GM21619 (cell line): ENCODE data around the gene ONECUT1.

Experiments used
- ATAC-seq: cut with Tn5 transposase; IDR thresholded peaks from one replicate; pipeline ENCODE4 v1.9.1; 2021; ENCODE audit not compliant: unreplicated experiment

Gene ONECUT1

DNA sequence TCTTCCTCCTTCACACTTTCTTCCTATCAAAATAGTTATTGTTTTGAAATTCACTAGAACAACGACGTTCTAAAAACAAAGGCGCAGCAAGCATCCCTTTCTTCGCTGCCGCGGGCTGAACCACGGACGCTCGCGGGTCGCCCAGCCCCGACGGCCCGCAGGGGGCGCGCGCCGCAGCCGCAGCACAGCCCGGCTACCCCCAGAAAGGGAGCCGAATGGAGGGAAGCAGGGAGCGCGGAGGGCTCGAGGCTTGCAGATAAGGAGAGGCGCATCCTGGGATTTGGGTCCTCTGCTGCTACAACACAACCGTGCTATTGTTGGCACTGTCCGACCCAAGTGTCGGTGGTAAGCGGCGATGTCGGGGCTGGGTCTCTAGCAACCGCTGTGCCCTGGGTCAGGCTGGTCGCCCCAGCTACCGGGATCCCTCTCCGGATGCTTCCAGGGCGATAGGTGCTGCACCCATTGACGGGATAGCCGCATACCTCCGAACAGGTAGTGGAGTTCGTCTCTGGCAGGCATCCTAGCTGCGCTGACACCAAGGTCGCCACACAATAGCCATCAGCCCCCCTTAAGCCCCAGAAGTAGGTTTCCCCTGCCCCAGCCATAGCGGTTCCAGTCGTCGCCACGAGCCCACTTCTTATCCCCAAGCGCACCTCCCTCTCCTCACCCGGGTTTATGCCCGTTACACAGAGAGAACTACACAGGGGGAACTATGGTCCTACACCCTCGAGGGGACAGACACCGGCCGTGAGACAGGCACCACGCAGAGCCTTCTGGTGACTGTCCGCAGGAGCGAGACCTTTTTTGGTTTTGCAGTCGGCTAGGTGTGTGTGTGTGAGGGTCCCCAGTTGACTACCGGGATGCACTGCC is 6.0 kb downstream of the ONECUT1 start:
- no peak for ATAC-seq

DNA sequence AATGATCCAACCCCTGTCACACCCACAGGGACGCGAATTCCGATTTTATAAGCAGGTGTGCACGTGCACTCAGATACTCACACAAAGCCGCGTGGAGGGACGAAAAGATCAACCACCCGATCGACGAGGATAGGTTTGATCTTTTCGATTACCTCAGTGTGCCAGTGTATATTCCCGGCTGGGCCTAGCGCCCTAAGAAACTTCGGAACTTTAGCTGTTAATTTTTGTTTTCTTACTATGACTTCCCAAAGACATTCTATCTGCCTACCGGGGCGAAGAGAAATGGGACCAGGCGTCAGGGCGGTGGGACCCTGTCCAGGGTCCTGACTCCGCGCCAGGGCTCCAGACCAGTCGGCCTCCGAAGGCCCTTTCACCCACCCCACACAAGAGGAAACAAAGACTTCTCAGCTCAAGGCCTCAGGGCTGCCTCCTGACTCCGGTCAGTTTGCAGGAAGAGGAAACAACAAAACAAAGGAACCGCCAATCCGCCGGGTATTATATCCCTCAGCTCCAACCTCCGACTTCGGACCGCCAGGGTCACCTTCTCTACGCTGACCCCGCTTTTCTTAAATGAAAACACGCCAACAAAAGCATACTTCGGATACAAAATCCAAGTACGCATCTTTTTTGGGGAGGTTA is 6.8 kb downstream of the ONECUT1 start:
- no peak for ATAC-seq

DNA sequence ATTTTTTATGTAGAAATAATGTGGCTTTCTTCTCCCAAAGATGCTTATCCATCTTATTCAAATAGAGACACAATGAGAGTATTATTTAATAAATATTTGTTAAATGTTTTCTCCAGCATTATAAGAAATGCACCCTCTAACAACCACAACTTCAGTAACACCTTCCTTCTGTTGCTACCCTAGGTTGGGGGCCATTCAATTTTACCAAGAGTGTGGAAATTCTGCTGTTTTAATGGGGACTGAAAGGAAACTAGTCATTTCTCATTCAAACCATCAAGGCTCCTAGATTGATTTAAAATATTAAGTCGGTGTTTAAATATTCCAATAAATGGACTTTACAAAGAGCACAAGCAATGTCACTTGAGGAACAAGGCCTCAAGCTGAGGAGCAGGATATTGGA is 7.6 kb downstream of the ONECUT1 start:
- no peak for ATAC-seq

DNA sequence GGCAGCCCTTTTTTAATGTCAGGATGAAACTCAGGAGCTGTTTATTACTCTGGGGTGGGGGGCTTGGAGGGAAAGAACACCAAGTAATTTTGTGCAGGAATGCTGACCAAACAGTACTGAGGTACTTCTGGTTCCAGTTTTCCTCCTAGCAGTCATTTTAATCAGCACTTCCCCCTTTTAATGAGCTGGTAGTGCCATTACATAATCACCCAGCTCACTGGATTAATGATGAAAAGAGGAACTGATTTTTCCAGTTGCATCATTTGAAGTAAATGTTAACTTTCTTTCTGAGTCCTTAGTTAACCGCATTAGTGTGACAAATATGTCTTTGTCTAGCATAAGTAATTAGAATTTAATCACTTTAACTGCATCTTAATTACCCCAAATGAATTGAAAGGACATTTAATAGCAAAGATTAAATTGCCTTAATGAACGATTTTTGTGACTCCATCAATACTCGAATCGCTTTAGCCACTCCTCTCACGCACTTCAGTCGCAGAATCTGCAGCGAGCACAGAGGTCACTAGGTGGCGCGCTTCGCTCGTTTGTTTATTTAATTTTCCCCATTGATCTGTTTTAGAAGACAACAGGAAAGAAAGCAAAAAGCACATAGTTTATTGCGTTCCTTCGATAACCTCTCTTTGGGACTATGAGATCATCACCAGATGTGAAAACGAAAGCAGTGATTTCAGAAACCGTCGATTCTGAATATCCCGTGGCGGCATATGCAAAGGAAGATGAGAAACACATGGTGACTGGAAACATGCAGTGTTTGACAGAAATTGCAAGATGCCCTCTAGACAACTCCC is 9.8 kb downstream of the ONECUT1 start:
- peak; percentile 76 for ATAC-seq

DNA sequence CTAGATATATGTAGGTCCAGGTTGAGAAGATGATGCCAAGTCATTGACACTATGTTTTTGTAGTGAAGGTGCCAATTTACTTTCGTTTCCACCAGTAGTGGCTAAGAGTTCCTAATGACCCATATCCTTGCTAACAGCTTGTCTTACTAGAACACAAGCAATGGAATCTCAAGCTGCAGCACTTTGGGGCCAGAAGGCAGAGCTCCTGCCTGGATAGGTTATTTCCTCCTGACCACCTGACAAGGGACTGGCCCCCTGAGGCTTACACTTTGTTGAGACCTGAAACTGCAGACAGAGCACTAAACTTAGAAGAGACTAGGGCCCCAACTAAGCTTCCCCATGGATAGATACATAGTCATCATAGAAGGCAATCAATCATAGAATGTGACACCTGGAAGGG is 11.7 kb downstream of the ONECUT1 start:
- ATAC-seq, result no peak

DNA sequence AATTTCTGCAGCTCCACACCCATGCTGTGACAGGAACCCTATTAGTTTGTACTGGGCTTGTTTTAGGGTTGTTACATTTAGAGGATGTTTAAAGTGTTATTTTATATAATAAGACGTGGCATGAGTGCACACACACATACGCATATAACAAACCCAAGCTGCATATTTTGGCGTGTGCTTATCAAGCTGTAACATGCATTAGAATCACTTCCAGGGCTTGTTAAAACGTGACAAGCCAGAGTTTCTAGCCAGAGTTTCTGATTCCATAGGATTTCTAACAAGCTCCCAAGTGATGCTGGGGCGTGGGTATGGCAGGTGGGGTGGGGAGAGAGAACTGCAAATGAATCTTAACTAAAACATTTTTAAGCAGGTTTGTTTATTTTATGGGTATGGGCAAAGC is 17.4 kb downstream of the ONECUT1 start:
- ATAC-seq, result no peak

DNA sequence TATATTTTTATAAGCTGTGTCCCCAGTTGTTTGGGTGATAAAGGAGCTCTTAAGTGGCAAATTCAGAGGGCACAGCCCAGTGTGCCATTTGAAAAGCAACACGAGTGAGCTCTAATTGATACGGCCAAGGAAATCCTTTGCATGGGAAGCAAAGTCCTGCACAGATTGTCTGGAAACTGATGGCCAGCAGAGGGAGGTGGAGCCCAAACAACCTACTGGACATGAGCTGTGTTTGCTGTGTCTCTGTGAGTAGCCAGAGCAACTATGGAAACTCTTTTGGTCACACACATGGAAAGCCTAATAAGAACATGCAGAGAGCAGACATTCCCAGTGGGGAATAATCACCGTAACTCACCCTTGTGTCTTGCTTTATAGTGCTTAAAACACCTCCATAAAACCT is 24.4 kb downstream of the ONECUT1 start:
- no peak for ATAC-seq

DNA sequence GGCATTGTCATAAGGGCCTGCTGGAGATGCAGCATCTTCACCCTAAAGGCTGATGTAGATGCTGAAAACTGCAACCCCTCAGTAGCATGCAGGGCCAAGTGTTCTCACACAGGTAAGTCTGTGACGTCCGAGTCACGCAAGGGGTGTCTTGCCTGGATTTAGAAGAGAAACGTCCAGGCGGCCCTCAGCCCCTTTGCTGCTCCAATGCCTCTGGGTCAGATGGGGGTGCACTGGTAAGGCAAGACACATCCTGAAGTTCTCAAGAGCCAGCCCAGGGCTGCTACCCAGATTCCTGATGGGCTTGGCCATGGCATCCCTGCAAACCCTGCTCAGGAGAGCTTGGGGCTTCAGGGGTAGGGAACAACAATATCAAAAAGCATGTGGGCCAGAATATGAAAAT is 25.4 kb downstream of the ONECUT1 start:
- ATAC-seq, result no peak

DNA sequence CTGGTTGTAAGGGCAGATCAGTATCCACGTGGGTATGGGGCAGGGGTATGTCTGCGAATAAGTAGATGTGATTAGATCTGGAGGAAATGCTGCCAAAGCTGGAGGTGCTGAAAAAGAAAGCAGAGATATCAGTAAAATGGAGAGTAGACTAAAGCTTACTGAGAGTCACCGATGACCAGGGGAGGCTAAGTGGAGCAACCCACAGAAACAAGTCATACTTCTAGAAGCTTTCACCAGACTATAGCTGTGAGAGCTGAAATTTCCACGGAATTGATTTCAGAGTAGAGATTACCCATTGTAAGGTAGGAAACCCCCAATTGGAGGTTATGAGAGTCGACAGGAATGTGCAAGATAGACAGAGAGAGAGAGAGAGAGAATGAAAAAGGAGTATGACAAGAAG is 27.5 kb downstream of the ONECUT1 start:
- ATAC-seq, result no peak

DNA sequence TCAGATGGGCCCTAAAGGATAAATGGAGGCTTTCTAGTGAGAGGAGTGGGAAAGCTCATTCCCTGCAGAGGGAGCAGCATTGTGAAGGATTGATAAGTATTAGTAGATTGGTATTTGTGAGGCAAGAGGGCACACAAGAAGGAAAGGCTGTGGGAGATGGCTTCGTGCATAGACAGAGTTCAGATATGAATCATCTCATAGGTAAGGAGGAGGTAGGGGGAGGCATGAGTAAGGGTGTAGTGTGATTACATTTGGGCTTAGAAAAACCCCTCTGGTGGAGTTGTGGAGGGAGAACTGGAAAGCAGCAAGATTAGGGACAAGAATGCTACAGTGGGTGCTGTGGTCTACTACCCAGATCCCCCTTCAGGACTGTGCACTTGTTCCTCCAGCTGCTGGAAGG is 29.6 kb downstream of the ONECUT1 start:
- no peak for ATAC-seq

DNA sequence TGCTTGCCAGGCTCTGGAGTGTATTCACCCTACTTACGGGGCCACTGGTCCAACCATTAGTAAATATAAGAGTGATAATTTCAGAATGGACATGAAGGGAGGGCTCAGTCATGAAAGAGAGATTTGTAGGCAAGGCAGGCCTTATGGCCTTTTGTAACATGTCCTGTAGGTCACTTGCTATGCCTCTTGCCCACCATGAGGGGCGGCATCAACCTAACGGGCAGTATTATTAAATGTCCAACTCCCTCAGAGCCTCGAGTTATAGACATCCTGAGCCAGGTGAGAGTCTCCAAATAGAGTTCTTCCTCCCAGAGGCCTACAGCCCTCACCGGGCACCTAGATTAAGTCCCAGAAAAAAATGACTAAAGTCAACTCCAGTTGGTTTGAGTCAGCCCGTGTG is 30.2 kb downstream of the ONECUT1 start:
- ATAC-seq, result no peak

DNA sequence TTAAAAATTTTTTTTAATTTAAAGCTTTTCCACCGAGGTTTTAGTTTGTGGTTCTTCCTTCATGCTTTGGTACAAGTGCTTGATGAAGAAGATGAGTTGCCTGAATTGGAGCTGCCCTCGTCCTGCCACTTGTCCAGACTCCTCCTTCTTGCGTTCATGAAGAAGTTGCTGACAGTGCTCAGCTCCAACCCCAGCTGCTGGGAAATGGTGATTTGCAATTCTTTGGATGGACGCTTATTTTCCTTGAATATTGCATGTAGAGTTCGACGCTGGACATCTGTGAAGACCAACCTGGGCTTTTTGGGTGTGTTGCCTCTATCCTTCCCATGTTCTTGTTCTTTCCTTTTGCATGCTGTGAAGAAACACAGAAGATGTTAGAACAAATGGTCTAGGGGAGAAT is 32.6 kb downstream of the ONECUT1 start:
- ATAC-seq, result no peak

DNA sequence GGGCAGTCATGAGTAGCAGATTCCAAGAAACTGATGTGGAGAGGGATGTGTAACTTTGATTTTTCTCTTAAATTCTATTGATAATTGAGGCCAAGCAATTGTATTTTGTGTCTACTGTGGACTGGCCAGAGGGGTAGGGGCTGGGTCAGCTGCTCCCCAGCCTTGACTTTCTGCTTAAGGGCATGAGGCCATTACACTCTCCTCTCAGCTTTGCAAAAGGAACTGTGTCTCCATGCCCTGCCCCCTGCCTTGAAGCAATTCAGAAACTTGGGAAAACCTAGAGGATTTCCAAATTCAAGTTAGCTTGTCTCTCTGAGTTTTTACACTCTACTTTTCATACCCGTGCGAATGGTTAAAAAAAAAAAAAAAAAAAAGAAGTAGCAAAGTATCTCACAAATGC is 38.6 kb downstream of the ONECUT1 start:
- ATAC-seq, result no peak

DNA sequence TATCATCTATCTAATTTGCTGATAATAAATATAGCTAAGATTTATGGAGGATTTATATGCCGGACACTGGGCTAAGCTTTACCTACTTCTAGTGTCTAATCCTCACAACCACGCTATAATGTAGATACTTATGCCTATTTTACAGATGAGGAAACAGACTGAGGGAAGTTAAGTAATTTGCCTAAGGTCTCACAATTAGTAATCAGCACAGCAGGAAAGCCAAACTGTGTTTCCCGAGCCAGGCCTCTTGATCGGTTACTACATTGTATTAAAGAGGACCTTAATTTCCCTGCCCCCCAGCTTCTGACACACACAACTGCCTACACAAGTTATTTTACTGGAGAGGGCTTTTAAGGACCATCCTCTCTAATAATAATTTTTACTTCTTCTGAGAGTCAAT is 40.9 kb downstream of the ONECUT1 start:
- ATAC-seq, result peak; percentile 65

DNA sequence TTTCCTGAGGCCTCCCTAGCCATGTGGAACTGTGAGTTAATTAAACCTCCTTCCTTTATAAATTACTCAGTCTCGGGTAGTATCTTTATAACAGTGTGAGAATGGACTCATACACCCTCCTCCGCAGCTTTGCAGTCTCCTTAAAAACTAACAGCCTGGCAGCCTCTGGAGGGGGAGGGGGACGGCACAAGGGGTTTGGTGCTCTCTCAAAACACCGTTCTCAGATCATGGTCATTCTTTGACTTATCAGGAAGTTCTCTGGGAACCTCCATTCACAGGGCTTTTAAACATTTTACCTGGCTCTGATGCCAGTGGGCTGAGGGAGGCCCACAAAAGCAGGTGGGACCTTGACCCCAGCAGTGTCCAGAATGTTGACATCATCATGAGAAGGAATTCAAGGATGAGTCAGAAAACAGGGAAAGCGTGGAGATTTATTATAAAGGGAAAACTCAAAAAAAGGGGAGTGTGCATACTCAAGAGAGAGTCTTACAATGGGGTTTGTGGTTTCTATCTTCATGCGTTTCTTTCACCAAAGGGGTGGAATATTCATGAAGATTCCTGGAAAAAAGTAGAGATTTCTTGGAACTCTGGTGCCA is 43.9 kb downstream of the ONECUT1 start:
- no peak for ATAC-seq

DNA sequence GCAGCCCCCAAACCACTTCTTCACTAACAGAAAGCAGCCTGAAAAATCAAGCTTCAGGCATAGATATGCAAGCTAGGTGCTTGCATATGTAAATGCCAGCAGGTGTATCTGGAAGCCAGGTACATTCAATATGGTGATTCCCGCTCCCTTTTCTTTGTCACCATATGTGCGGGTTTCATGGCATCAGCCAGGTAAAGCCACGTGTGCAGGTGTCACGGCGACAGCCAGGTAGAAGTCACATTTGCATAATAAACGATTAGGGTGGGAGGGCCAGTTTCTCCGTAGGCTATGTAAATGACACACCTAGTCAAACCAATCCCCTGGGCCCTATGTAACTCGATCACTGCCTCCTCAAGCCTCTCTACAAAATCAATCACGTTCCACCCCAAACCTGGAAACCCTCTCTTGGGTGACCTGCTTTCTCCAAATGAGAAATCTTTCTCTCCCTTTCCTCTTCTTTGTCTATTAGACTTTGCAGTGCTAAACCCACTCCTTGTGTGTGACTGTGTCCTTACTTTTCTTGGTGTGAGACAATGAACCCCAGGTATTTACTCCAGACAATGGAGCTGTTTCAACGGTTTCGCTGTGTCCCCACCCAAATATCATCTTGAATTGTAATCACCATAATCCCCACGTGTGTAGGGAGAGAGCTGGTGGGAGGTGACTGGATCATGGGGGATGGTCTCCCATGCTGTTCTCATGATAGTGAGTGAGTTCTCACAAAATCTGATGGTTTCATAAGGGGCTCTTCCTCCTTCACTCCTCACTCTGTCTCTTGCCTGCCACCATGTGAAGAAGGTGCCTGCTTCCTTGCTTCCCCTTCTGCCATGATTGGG is 44.6 kb downstream of the ONECUT1 start:
- no peak for ATAC-seq

DNA sequence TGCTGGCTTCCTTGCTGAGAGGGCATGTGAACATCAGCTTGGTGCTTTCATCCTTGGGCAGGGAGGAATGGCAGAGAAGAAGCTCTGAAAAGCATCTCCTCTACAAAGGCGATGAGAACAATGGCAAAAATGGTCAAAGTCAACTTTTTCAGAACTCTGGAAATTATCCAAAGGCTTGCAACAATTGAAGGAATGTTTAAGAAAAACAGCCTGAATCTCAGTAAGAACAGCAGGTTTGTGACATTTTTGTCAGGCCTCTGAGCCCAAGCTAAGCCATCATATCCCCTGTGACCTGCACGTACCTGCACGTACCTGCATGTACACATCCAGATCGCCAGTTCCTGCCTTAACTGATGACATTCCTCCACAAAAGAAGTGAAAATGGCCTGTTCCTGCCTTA is 51.8 kb downstream of the ONECUT1 start:
- ATAC-seq, result no peak

DNA sequence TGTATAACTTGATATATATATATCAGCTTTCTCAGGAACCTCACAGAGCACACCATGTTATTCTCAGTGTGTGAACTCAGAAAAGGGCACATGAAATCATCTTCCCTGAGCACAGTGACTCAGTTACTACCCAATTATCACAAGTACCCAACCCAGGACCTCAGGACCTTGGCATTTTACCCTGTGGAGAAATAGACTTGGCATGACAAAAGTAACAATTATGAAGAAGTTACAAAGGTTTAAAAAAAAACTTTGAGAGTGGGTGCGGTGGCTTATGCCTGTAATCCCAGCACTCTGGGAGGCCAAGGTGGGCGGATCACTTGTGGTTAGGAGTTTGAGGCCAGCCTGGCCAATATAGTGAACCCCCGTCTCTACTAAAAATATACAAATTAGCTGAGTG is 52.4 kb downstream of the ONECUT1 start:
- ATAC-seq, result no peak

DNA sequence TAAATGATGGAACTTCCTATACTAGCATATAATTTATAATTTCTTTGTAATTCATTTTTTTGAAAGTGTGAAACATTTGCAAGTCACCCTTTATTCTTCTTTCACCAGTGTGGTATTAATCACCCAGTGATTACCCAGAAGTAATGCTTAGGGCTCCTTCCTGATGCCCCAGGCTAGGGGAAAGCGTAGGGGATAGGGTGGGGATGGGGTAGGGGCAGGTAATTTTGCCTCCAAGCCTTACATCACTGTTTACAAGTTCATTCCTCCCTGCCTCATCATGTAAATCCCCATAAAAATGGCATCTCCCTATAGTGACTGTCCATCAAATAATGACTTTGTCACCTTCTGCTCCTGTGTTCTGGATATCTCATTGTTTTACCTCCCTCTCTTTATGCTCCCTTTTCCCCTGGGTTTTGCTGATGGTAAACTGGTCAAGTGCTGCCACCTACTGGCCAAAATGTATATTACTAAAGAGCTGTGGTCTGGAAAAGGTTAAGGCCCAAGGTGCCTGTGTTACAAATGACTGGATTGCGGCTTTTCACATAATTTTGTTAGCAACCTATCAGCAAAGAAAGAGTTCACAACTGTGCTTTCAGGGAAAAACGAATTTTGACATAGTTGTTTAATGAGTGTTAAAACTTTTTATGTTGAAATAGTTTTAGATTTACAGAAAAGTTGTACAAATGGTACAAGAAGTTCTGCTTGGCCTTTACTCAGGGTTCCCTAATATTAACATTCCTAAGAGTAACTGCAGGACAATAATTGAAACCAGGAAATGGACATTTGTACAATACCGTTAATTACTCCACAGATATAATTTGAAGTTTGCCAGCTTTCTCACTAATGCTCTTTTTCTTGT is 54.7 kb downstream of the ONECUT1 start:
- ATAC-seq, result peak; percentile 76

DNA sequence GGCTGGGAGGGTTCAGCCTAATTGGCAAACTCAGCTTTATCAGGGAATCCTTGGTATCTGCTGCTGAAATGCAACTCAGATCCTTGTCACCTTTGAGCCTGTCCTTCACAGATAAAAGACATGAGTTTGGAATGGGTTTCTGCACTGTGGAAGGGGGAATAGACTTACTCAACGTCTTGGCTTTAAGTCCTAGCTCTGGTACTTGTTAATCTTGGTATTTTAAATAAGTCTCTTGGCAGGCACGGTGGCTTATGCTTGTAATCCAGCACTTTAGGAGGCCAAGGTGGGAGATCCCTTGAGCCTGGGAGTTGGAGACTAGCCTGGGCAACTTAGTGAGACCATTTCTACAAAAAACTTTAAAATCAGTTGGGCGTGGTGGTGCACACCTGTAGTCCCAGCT is 55.8 kb downstream of the ONECUT1 start:
- no peak for ATAC-seq
